Upper lobe of right lung (tissue), 1 donor: ENCODE measurements around the gene FRMPD2. TPM values are rescaled to one million over a fixed set of nuclear protein-coding genes. Genes with fewer than 3 reads are reported as not detected.
A peak's percentile ranks its signal among the peaks of the same experiment; 100 is the strongest.
"Not testable (repeated sequence)": the region's sequence is repeated elsewhere in the genome, so short reads cannot be mapped to it uniquely, and the experiment has no call there.

ENCODE experiments used
- ATAC-seq: fragments of 200-7000 bp; cut with Tn5 transposase; one replicate; pipeline ENCODE4 v1.9.1; 2020; ENCODE audit warnings: mild to moderate bottlenecking, moderate library complexity
- DNase-seq: peaks from one replicate; pipeline ENCODE4 v3.0.0-alpha.2; 2020
- H3K27ac ChIP-seq: fragments of 200-600 bp; one replicate; pipeline ENCODE4 v1.8.0; 2022
- H3K27me3 ChIP-seq: fragments of 200-600 bp; one replicate; pipeline ENCODE4 v1.8.0; 2022; ENCODE audit warnings: mild to moderate bottlenecking
- H3K36me3 ChIP-seq: fragments of 200-600 bp; one replicate; pipeline ENCODE4 v1.8.0; 2022
- H3K4me1 ChIP-seq: fragments of 200-600 bp; one replicate; pipeline ENCODE4 v1.8.0; 2022
- H3K4me3 ChIP-seq: fragments of 200-600 bp; one replicate; pipeline ENCODE4 v1.8.0; 2022; ENCODE audit warnings: mild to moderate bottlenecking
- H3K9me3 ChIP-seq: fragments of 200-600 bp; one replicate; pipeline ENCODE4 v1.8.0; 2022
- CTCF ChIP-seq: fragments of 200-600 bp; IDR thresholded peaks from one replicate; pipeline ENCODE4 v1.8.0; 2022; ENCODE audit warnings: antibody characterized with exemption
- intact Hi-C: fragments of 100-400 bp; cut with DNase I; formaldehyde crosslinking; loops from one replicate; pipeline ENCODE4 v1.11.0; 2022
- total RNA-seq: library from RNA; stranded (reverse); fragmentation: NEBNext Ultra II Directional; extraction: Animal tissue kit (Norgen Biotek cat#: 25700); gene quantifications from one replicate; pipeline ENCODE4 v1.2.1, GENCODE V29; 2021
- donor health status: DM: no; HTN: yes; CAD: no; lungs with severe emphysema.

Gene FRMPD2
- total RNA-seq, 1 donor from 2014 or later: not detected

- TF ChIP-seq CTCF: no peak
- no peaks in the 10 kb centered on the region for H3K4me1 ChIP-seq
- H3K27ac ChIP-seq: no peak overlapping the region
- no peaks in the 10 kb centered on the region for H3K9me3 ChIP-seq
- H3K36me3 ChIP-seq: no peaks in the 10 kb centered on the region
- H3K27me3 ChIP-seq: no peaks in the 10 kb centered on the region
- ATAC-seq (no peak), DNase-seq (no peak)
- H3K4me3 ChIP-seq: no peak overlapping the region
- intact Hi-C loops: no loop called here
Measured at GRCh38 chr10:48184224-48184623, 90.3 kb downstream of the FRMPD2 start.

- intact Hi-C loops, ATAC-seq, H3K4me1 ChIP-seq, H3K36me3 ChIP-seq, DNase-seq, H3K27me3 ChIP-seq, H3K4me3 ChIP-seq, H3K9me3 ChIP-seq, H3K27ac ChIP-seq: not testable (repeated sequence)
Measured at GRCh38 chr10:48172715-48173114, 101.8 kb downstream of the FRMPD2 start.

GRCh38 chr10:48160670-48161069 lies 113.8 kb downstream of the FRMPD2 start:
- H3K4me3 ChIP-seq, H3K27me3 ChIP-seq, H3K4me1 ChIP-seq, H3K27ac ChIP-seq, DNase-seq, H3K36me3 ChIP-seq, intact Hi-C loops, H3K9me3 ChIP-seq: not testable (repeated sequence)
- peak; percentile 13 for ATAC-seq

GRCh38 chr10:48160163-48160562 lies 114.3 kb downstream of the FRMPD2 start:
- H3K27ac ChIP-seq, intact Hi-C loops, DNase-seq, H3K36me3 ChIP-seq, H3K4me1 ChIP-seq, H3K4me3 ChIP-seq, H3K9me3 ChIP-seq, ATAC-seq, H3K27me3 ChIP-seq: not testable (repeated sequence)

- intact Hi-C loops, H3K27me3 ChIP-seq, H3K4me3 ChIP-seq, DNase-seq, H3K27ac ChIP-seq, H3K36me3 ChIP-seq, H3K9me3 ChIP-seq, H3K4me1 ChIP-seq: not testable (repeated sequence)
- ATAC-seq: peak; percentile 80
Measured at GRCh38 chr10:48154211-48155140, 120.0 kb downstream of the FRMPD2 start.

GRCh38 chr10:48147643-48148042 lies 126.9 kb downstream of the FRMPD2 start:
- intact Hi-C loops, H3K27ac ChIP-seq, H3K9me3 ChIP-seq, H3K36me3 ChIP-seq, DNase-seq, H3K4me3 ChIP-seq, H3K4me1 ChIP-seq, H3K27me3 ChIP-seq: not testable (repeated sequence)
- ATAC-seq: peak; percentile 31

GRCh38 chr10:48143721-48144642 lies 130.5 kb downstream of the FRMPD2 start:
- not testable (repeated sequence) for DNase-seq

GRCh38 chr10:48140949-48141348 lies 133.5 kb downstream of the FRMPD2 start:
- H3K27ac ChIP-seq, intact Hi-C loops, H3K27me3 ChIP-seq, H3K4me1 ChIP-seq, ATAC-seq, H3K9me3 ChIP-seq, DNase-seq, H3K36me3 ChIP-seq, H3K4me3 ChIP-seq: not testable (repeated sequence)

More at GRCh38 chr10:48143721-48144642, 130.5 kb downstream of the FRMPD2 start:
- H3K27me3 ChIP-seq, H3K27ac ChIP-seq, H3K4me1 ChIP-seq, H3K9me3 ChIP-seq, H3K36me3 ChIP-seq, intact Hi-C loops, H3K4me3 ChIP-seq, ATAC-seq: not testable (repeated sequence)

GRCh38 chr10:48139953-48140850 lies 134.3 kb downstream of the FRMPD2 start:
- DNase-seq, intact Hi-C loops, H3K9me3 ChIP-seq, H3K36me3 ChIP-seq, H3K27me3 ChIP-seq, H3K4me3 ChIP-seq, H3K27ac ChIP-seq, H3K4me1 ChIP-seq: not testable (repeated sequence)
- ATAC-seq: peak; percentile 77

- DNase-seq, H3K4me3 ChIP-seq, H3K27me3 ChIP-seq, H3K36me3 ChIP-seq, H3K27ac ChIP-seq, H3K4me1 ChIP-seq, H3K9me3 ChIP-seq, intact Hi-C loops: not testable (repeated sequence)
- ATAC-seq: peak; percentile 30
Measured at GRCh38 chr10:48128954-48129353, 145.5 kb downstream of the FRMPD2 start.

GRCh38 chr10:48126251-48126650 lies 148.2 kb downstream of the FRMPD2 start:
- DNase-seq, ATAC-seq, H3K4me1 ChIP-seq, H3K9me3 ChIP-seq, intact Hi-C loops, H3K4me3 ChIP-seq, H3K27ac ChIP-seq, H3K27me3 ChIP-seq, H3K36me3 ChIP-seq: not testable (repeated sequence)
